Endodermal cell (in vitro differentiated cells): Measurements from ENCODE around the gene NAGLU. TPM values are rescaled to one million over a fixed set of nuclear protein-coding genes. Genes with fewer than 3 reads are reported as not detected.
A peak's percentile ranks its signal among the peaks of the same experiment; 100 is the strongest.
"Not testable (repeated sequence)": the region's sequence is repeated elsewhere in the genome, so short reads cannot be mapped to it uniquely, and the experiment has no call there.

Source experiments
- DNase-seq: peaks from one replicate; pipeline ENCODE4 v3.0.0-alpha.2; 2017
- H3K27ac ChIP-seq: 2 replicates; pipeline ENCODE4 v1.5.1; 2013; ENCODE audit warnings: mild to moderate bottlenecking, low read depth, low read length, moderate library complexity
- H3K27me3 ChIP-seq: 2 replicates; pipeline ENCODE4 v1.6.1; 2013; ENCODE audit warnings: mild to moderate bottlenecking, low read length, moderate library complexity; ENCODE audit not compliant: insufficient read depth, control insufficient read depth, poor library complexity, severe bottlenecking
- H3K36me3 ChIP-seq: 2 replicates; pipeline ENCODE4 v1.7.0; 2013; ENCODE audit warnings: mild to moderate bottlenecking, low read length, moderate library complexity; ENCODE audit not compliant: control insufficient read depth, insufficient read depth
- H3K4me1 ChIP-seq: one replicate; pipeline ENCODE4 v1.7.0; 2013; ENCODE audit warnings: low read length; ENCODE audit not compliant: control insufficient read depth, insufficient read depth
- H3K4me3 ChIP-seq: 2 replicates; pipeline ENCODE4 v1.5.1; 2013; ENCODE audit warnings: mild to moderate bottlenecking, low read length, moderate library complexity
- H3K9ac ChIP-seq: 2 replicates; pipeline ENCODE4 v1.6.1; 2013; ENCODE audit warnings: mild to moderate bottlenecking, low read length, moderate library complexity; ENCODE audit not compliant: poor library complexity, severe bottlenecking; ENCODE audit errors: extremely low read depth
- H3K9me3 ChIP-seq: 2 replicates; pipeline ENCODE4 v1.6.1; 2013; ENCODE audit warnings: mild to moderate bottlenecking, low read length, moderate library complexity; ENCODE audit not compliant: control insufficient read depth
- H3K27ac Mint-ChIP-seq: 2 replicates; pipeline ENCODE4 v1.8.0; 2020; ENCODE audit warnings: mixed read lengths
- H3K27me3 Mint-ChIP-seq: 2 replicates; pipeline ENCODE4 v1.8.0; 2021; ENCODE audit warnings: mild to moderate bottlenecking, mixed read lengths; ENCODE audit not compliant: insufficient read depth
- H3K36me3 Mint-ChIP-seq: 2 replicates; pipeline ENCODE4 v1.8.0; 2020; ENCODE audit warnings: low read depth, mixed read lengths
- H3K4me1 Mint-ChIP-seq: 2 replicates; pipeline ENCODE4 v1.8.0; 2020; ENCODE audit warnings: mixed read lengths
- H3K4me3 Mint-ChIP-seq: 2 replicates; pipeline ENCODE4 v1.8.0; 2020; ENCODE audit warnings: mild to moderate bottlenecking, moderate library complexity, mixed read lengths
- H3K9me3 Mint-ChIP-seq: 2 replicates; pipeline ENCODE4 v1.8.0; 2020; ENCODE audit warnings: mild to moderate bottlenecking, mixed read lengths
- CTCF ChIP-seq: fragments of 200-600 bp; sonication (generic); conservative IDR thresholded peaks from 2 replicates; pipeline ENCODE4 v1.5.0; 2021; ENCODE audit warnings: antibody characterized with exemption, mild to moderate bottlenecking
- WGBS, 2 experiments: methylation state at CpG; one replicate each; pipeline versions ENCODE4 v1.1.5 to v1.1.7; 2013; ENCODE audit warnings: missing lambda C conversion rate in 2 of 2, mixed read lengths in 1 of 2; ENCODE audit not compliant: insufficient coverage in 1 of 2, insufficient read length in 1 of 2; 5-methylcytosine and 5-hydroxymethylcytosine counted together
- total RNA-seq, 2 donors: library from RNA; stranded (reverse); fragmentation: NEBNext Ultra II Directional in 1 of 2; extraction: Animal tissue kit (Norgen Biotek cat#: 25700) in 1 of 2; gene quantifications; 2 replicates in 1 of 2; 3 replicates in 1 of 2; pipeline ENCODE4 v1.2.1, GENCODE V29; 2021

The NAGLU gene
- total RNA-seq, 2 donors from 2014 or later: 29.1 to 31.5 TPM

GRCh38 chr17:42555961-42556617, 20.0 kb downstream of the NAGLU start:
- not testable (repeated sequence) for H3K36me3 ChIP-seq, H3K9ac ChIP-seq, H3K36me3 Mint-ChIP-seq, H3K27me3 Mint-ChIP-seq, H3K4me3 ChIP-seq, H3K9me3 Mint-ChIP-seq, H3K27ac ChIP-seq, H3K4me1 ChIP-seq, H3K27me3 ChIP-seq, H3K9me3 ChIP-seq
- Mint-ChIP-seq H3K27ac (peak overlapping the region; percentile 94), H3K4me3 (peak overlapping the region; percentile 82), H3K4me1 (peaks cover 16% of the 10 kb centered on the region)
- peak; percentile 71 for TF ChIP-seq CTCF
- WGBS, 2 experiments: 40% methylated on average over 5 of the region's 5 CpGs; no CpG with 5 or more reads in 1 of the 2 experiments
- peak; percentile 95 for DNase-seq

GRCh38 chr17:42559075-42559474, 23.0 kb downstream of the NAGLU start:
- no peak for DNase-seq
- Mint-ChIP-seq H3K4me3 (no peak overlapping the region), H3K27me3 (no peaks in the 10 kb centered on the region), H3K27ac (no peak overlapping the region), H3K36me3 (peaks cover 6% of the 10 kb centered on the region), H3K4me1 (peaks cover 29% of the 10 kb centered on the region), H3K9me3 (no peaks in the 10 kb centered on the region)
- TF ChIP-seq CTCF: no peak
- no peak overlapping the region for H3K9ac ChIP-seq
- no peaks in the 10 kb centered on the region for H3K27me3 ChIP-seq
- 96 to 97% methylated on average over 5 to 6 of the region's 6 CpGs for WGBS, 2 experiments
- H3K9me3 ChIP-seq: no peaks in the 10 kb centered on the region
- H3K27ac ChIP-seq: no peak overlapping the region
- H3K4me3 ChIP-seq: no peak overlapping the region
- peaks cover 4% of the 10 kb centered on the region for H3K36me3 ChIP-seq
- no peaks in the 10 kb centered on the region for H3K4me1 ChIP-seq

GRCh38 chr17:42560246-42560645, 24.2 kb downstream of the NAGLU start:
- 80% methylated on average over 2 of the region's 3 CpGs; no CpG with 5 or more reads in 1 of the 2 experiments for WGBS, 2 experiments
- H3K27ac Mint-ChIP-seq: no peak overlapping the region
- no peaks in the 10 kb centered on the region for H3K4me1 ChIP-seq

More at GRCh38 chr17:42560246-42560645, 24.2 kb downstream of the NAGLU start:
- H3K9me3 Mint-ChIP-seq: no peaks in the 10 kb centered on the region
- no peaks in the 10 kb centered on the region for H3K9me3 ChIP-seq
- H3K36me3 ChIP-seq: peaks cover 16% of the 10 kb centered on the region
- no peak overlapping the region for H3K27ac ChIP-seq
- H3K9ac ChIP-seq: no peak overlapping the region
- H3K27me3 Mint-ChIP-seq: no peaks in the 10 kb centered on the region
- TF ChIP-seq CTCF: no peak
- peaks cover 26% of the 10 kb centered on the region for H3K4me1 Mint-ChIP-seq
- H3K4me3 ChIP-seq: no peak overlapping the region
- H3K27me3 ChIP-seq: no peaks in the 10 kb centered on the region
- H3K4me3 Mint-ChIP-seq: no peak overlapping the region
- no peak for DNase-seq
- H3K36me3 Mint-ChIP-seq: peaks cover 6% of the 10 kb centered on the region
